GM12878 (cell line): Measurements from ENCODE around the gene HMX2. TPM values are rescaled to one million over a fixed set of nuclear protein-coding genes. Genes with fewer than 3 reads are reported as not detected.

Source experiments
- ATAC-seq: fragments of 200-7000 bp; cut with Tn5 transposase; 3 replicates; pipeline ENCODE4 v1.9.1; 2020; ENCODE audit warnings: mild to moderate bottlenecking, moderate library complexity
- BruUV-seq: library from RNA; stranded (reverse); fragments of 400-500 nt; replicated peaks from 2 replicates; lab custom pipeline; 2021; lab: Mats Ljungman, UMichigan
- CTCF ChIA-PET: fragments of 300-600 bp; sonication (Branson Sonifier 250); formaldehyde crosslinking; extraction: SDS; loops from one replicate; lab custom pipeline; 2021; ENCODE audit warnings: inconsistent platforms; lab: Yijun Ruan, JAX
- POLR2A ChIA-PET: fragments of 350-600 bp; formaldehyde crosslinking; extraction: SDS; loops from one replicate; lab custom pipeline; 2021; ENCODE audit warnings: inconsistent platforms; lab: Charles Lee
- RAD21 ChIA-PET: fragments of 300-600 bp; sonication (Branson Sonifier 250); formaldehyde crosslinking; loops from one replicate; lab custom pipeline; 2023; ENCODE audit warnings: antibody characterized with exemption; ENCODE audit not compliant: unreplicated experiment; lab: Charles Lee
- SMC1A ChIA-PET: fragments of 300-600 bp; sonication (Branson Sonifier 250); formaldehyde crosslinking; loops from one replicate; lab custom pipeline; 2023; ENCODE audit not compliant: unreplicated experiment, uncharacterized antibody; lab: Charles Lee
- DNase-seq: peaks from one replicate; pipeline ENCODE4 v3.0.0-alpha.2; 2011; ENCODE audit warnings: low read depth, low spot score
- FAIRE-seq: peaks from 3 replicates; lab custom pipeline; 2011; peaks lifted over from hg19 to GRCh38; lab: Jason Lieb, UNC
- H2AFZ ChIP-seq: 2 replicates; pipeline ENCODE4 v1.6.0; 2011; ENCODE audit warnings: low read depth, low read length, control low read depth; ENCODE audit not compliant: control insufficient read depth
- H3K27ac ChIP-seq: 2 replicates; pipeline ENCODE4 v1.5.1; 2011; ENCODE audit warnings: control low read depth; ENCODE audit not compliant: control insufficient read depth, insufficient read depth
- H3K27me3 ChIP-seq, 2 experiments: replicated peaks in 1 of 2; 2 replicates each; pipeline versions ENCODE4 v1.6.0 to v1.6.1; 2011; ENCODE audit warnings: low read length in 1 of 2; ENCODE audit not compliant: control insufficient read depth in 2 of 2, insufficient read depth in 2 of 2
- H3K36me3 ChIP-seq, 2 experiments: 2 replicates each; pipeline ENCODE4 v1.5.1; 2011; ENCODE audit warnings: low read length in 1 of 2; ENCODE audit not compliant: control insufficient read depth in 2 of 2, insufficient read depth in 2 of 2
- H3K4me1 ChIP-seq: 2 replicates; pipeline ENCODE4 v1.6.1; 2011; ENCODE audit warnings: mild to moderate bottlenecking, low read length, moderate library complexity, mixed read lengths; ENCODE audit not compliant: control insufficient read depth, insufficient read depth
- H3K4me2 ChIP-seq: 2 replicates; pipeline ENCODE4 v1.6.0; 2011; ENCODE audit warnings: control low read depth; ENCODE audit not compliant: control insufficient read depth, insufficient read depth
- H3K4me3 ChIP-seq: fragments of 200-600 bp; sonication (generic); 2 replicates; pipeline ENCODE4 v1.5.1; 2016
- H3K79me2 ChIP-seq: 2 replicates; pipeline ENCODE4 v1.6.0; 2011; ENCODE audit warnings: low read length; ENCODE audit not compliant: control insufficient read depth, insufficient read depth
- H3K9ac ChIP-seq: 2 replicates; pipeline ENCODE4 v1.8.0; 2011; ENCODE audit warnings: low read length, control low read depth, mixed read lengths; ENCODE audit not compliant: control insufficient read depth, insufficient read depth
- H3K9me3 ChIP-seq: replicated peaks from 3 replicates; pipeline ENCODE4 v1.5.1; 2011; ENCODE audit warnings: mild to moderate bottlenecking, low read length; ENCODE audit not compliant: control insufficient read depth, insufficient read depth
- H4K20me1 ChIP-seq: 2 replicates; pipeline ENCODE4 v1.6.0; 2011; ENCODE audit not compliant: control insufficient read depth, insufficient read depth
- ATF2 ChIP-seq: IDR thresholded peaks from 2 replicates; pipeline ENCODE4 v1.6.1; 2012; ENCODE audit warnings: low read length, inconsistent platforms
- ATF3 ChIP-seq: IDR thresholded peaks from 2 replicates; pipeline ENCODE4 v1.6.1; 2011; ENCODE audit warnings: low read depth, mild to moderate bottlenecking, low read length, moderate library complexity, borderline replicate concordance; ENCODE audit errors: extremely low read depth
- BRCA1 ChIP-seq: IDR thresholded peaks from 2 replicates; pipeline ENCODE4 v1.6.1; 2011; ENCODE audit warnings: low read depth, low read length, improper control_type of control experiment
- CEBPB ChIP-seq, 2 experiments: fragments of 150-350 bp in 1 of 2; IDR thresholded peaks; 2 replicates each; pipeline ENCODE4 v1.6.1; 2012 to 2014; ENCODE audit warnings: low read depth in 2 of 2, low read length in 2 of 2, borderline replicate concordance in 1 of 2, inconsistent platforms in 1 of 2
- CHD1 ChIP-seq: IDR thresholded peaks from 2 replicates; pipeline ENCODE4 v1.6.1; 2012; ENCODE audit warnings: low read depth, low read length, improper control_type of control experiment
- CHD2 ChIP-seq: IDR thresholded peaks from 2 replicates; pipeline ENCODE4 v1.6.1; 2011; ENCODE audit warnings: low read depth, low read length, improper control_type of control experiment, borderline replicate concordance
- CREM ChIP-seq: IDR thresholded peaks from 2 replicates; pipeline ENCODE4 v1.6.1; 2014; ENCODE audit warnings: antibody characterized with exemption, low read depth
- FOS ChIP-seq: IDR thresholded peaks from 3 replicates; pipeline ENCODE4 v1.6.1; 2011; ENCODE audit warnings: borderline replicate concordance; ENCODE audit not compliant: insufficient read length; ENCODE audit errors: extremely low read depth
- GATAD2B ChIP-seq: fragments of 450-650 bp; conservative IDR thresholded peaks from 2 replicates; pipeline ENCODE4 v1.6.1; 2017; ENCODE audit warnings: low read depth, mild to moderate bottlenecking, moderate library complexity
- MAX ChIP-seq: IDR thresholded peaks from 2 replicates; pipeline ENCODE4 v1.6.1; 2012; ENCODE audit warnings: low read depth, low read length, improper control_type of control experiment
- MTA3 ChIP-seq: IDR thresholded peaks from 2 replicates; pipeline ENCODE4 v1.6.1; 2012; ENCODE audit warnings: low read length, inconsistent platforms, borderline replicate concordance
- RB1 ChIP-seq: fragments of 450-650 bp; formaldehyde crosslinking; IDR thresholded peaks from 2 replicates; pipeline ENCODE4 v1.6.1; 2017; ENCODE audit warnings: mild to moderate bottlenecking, borderline replicate concordance
- SMAD1 ChIP-seq: fragments of 450-650 bp; IDR thresholded peaks from 2 replicates; pipeline ENCODE4 v1.6.1; 2018; ENCODE audit warnings: mild to moderate bottlenecking, low read depth; ENCODE audit not compliant: partially characterized antibody
- ZNF274 ChIP-seq: IDR thresholded peaks from one replicate; pipeline ENCODE4 v1.8.0; 2011; ENCODE audit not compliant: insufficient read length, insufficient read depth
- WGBS: methylation state at CpG from one replicate; pipeline ENCODE4 v1.1.6; 2016; ENCODE audit warnings: low lambda C conversion rate; ENCODE audit not compliant: insufficient replicate concordance, insufficient coverage; ENCODE audit errors: missing lambda C conversion rate; 5-methylcytosine and 5-hydroxymethylcytosine counted together
- in situ Hi-C: fragments of 300-500 bp; cut with MboI; formaldehyde crosslinking; loops from 9 replicates; pipeline ENCODE4 v1.14.3; 2018; ENCODE audit warnings: mixed read lengths
- intact Hi-C: fragments of 100-400 bp; cut with micrococcal nuclease; formaldehyde crosslinking; loops from one replicate; pipeline ENCODE4 v1.14.2; 2022; ENCODE audit not compliant: unreplicated experiment
- polyA plus RNA-seq, 11 experiments: library from polyadenylated mRNA; depleted of rRNA in 4 of 11; unstranded in 6 of 11; stranded (reverse) in 5 of 11; fragments of >200 nt; fragmentation: Nextera tagmentation in 4 of 11; fragmentation: Illumina TruSeq in 1 of 11; extraction: Ambion mirVana in 4 of 11; extraction: Trizol in 1 of 11; gene quantifications; 1 replicate in 1 of 11; 2 replicates in 10 of 11; pipeline versions ENCODE4 v1.2.1 to v1.2.3, GENCODE V29; 2011 to 2016; ENCODE audit warnings: inconsistent platforms in 2 of 11, missing spikeins in 2 of 11, low read depth in 1 of 11
- total RNA-seq, 4 experiments: library from RNA; depleted of rRNA in 3 of 4; stranded (reverse); fragments of >200 nt in 3 of 4; fragmentation: Illumina TruSeq in 1 of 4; extraction: Trizol in 1 of 4; gene quantifications; 2 replicates each; pipeline versions ENCODE4 v1.2.1 to v1.2.3, GENCODE V29; 2013 to 2021
- TF ChIP-seq, protein P1 (sequence below): fragments of 450-650 bp; IDR thresholded peaks from 2 replicates; pipeline ENCODE4 v1.6.1; 2016; ENCODE audit warnings: mild to moderate bottlenecking
- TF ChIP-seq, protein P2 (sequence below): IDR thresholded peaks from 2 replicates; pipeline ENCODE4 v1.6.1; 2011; ENCODE audit warnings: mild to moderate bottlenecking, low read depth, low read length, moderate library complexity; ENCODE audit not compliant: insufficient replicate concordance

Gene HMX2
- total and polyA plus RNA-seq, 10 of the 15 experiments (the other 5 are each of a cell fraction or from before 2014, with no cell fraction given), result 1.4 to 31.3 (median 16.8) TPM; not detected in 1

DNA sequence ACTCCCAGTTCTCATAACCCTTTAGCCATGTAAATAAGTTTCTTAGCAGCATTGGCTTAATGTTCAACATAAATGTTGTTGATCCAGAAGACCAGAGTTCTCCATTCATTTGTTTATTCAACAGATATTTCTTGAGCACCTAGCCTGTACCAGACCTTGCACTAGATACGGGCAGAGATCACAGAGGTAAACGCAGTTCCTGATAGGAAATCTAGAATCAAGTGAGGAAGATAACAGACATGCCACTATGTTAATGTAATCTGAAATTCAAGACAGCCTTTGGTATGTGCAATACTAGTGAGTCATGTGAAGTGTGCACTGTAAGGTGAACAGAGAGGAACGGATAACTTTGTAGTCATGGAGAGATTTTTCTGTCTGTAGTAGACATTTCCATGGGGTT lies 9.3 kb downstream of the HMX2 start:
- SMC1A ChIA-PET, result interaction anchor here (0.7 to 1.9 kb wide), 4 partner anchors 8 to 397 kb away, joined by 4 to 9 read pairs (median 6); no protein-coding TSS in a partner anchor
- POLR2A ChIA-PET, result interaction anchor here (0.7 to 1.1 kb wide), 2 partner anchors 241 to 785 kb away, joined by 3 read pairs; no protein-coding TSS in a partner anchor
- RAD21 ChIA-PET, result no interaction called here
- Histone ChIP-seq H3K27me3 (no peaks in the 10 kb centered on the region), H3K4me1 (peaks cover 9% of the 10 kb centered on the region; the same call in 1 of the 2 replicates), H3K27ac (no peak overlapping the region), H3K4me2 (peak overlapping the region; percentile 30), H2AFZ (no peak overlapping the region), H3K9me3 (no peaks in the 10 kb centered on the region), H4K20me1 (no peaks in the 10 kb centered on the region; the same call in none of the 2 replicates), H3K9ac (no peak overlapping the region), H3K79me2 (peaks cover 79% of the 10 kb centered on the region), H3K36me3 (peaks cover 1 to 29% of the 10 kb centered on the region in 2 experiments), H3K4me3 (peak overlapping the region; percentile 93)
- TSS peak; percentile 29 for BruUV-seq
- in situ Hi-C loops (no loop called here), intact Hi-C loops (no loop called here)
- FAIRE-seq (no peak), ATAC-seq (no peak), DNase-seq (no peak)
- CTCF ChIA-PET, result interaction anchor here (1.5 kb wide), 1 partner anchor 224 kb away, joined by 6 read pairs; no protein-coding TSS in a partner anchor
- WGBS, result 84% methylated on average over 3 of the region's 3 CpGs
- no peak for TF ChIP-seq ATF2
- TF ChIP-seq, protein P1, sequence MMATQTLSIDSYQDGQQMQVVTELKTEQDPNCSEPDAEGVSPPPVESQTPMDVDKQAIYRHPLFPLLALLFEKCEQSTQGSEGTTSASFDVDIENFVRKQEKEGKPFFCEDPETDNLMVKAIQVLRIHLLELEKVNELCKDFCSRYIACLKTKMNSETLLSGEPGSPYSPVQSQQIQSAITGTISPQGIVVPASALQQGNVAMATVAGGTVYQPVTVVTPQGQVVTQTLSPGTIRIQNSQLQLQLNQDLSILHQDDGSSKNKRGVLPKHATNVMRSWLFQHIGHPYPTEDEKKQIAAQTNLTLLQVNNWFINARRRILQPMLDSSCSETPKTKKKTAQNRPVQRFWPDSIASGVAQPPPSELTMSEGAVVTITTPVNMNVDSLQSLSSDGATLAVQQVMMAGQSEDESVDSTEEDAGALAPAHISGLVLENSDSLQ, result no peak
- no peak for TF ChIP-seq CHD2
- TF ChIP-seq, protein P2, sequence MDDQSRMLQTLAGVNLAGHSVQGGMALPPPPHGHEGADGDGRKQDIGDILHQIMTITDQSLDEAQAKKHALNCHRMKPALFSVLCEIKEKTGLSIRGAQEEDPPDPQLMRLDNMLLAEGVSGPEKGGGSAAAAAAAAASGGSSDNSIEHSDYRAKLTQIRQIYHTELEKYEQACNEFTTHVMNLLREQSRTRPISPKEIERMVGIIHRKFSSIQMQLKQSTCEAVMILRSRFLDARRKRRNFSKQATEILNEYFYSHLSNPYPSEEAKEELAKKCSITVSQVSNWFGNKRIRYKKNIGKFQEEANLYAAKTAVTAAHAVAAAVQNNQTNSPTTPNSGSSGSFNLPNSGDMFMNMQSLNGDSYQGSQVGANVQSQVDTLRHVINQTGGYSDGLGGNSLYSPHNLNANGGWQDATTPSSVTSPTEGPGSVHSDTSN, result no peak
- TF ChIP-seq ZNF274, result no peak
- TF ChIP-seq CHD1, result no peak
- no peak for TF ChIP-seq GATAD2B
- no peak for TF ChIP-seq CREM
- no peak for TF ChIP-seq MAX
- TF ChIP-seq SMAD1, result no peak
- no peak for TF ChIP-seq MTA3
- TF ChIP-seq RB1, result no peak
- no peak for TF ChIP-seq CEBPB (IDR thresholded peaks at IDR 0.05; ENCODE audit: borderline replicate concordance in 1 of 2, low read depth in 2 of 2, low read length in 2 of 2)
- TF ChIP-seq BRCA1, result no peak
- no peak for TF ChIP-seq ATF3
- TF ChIP-seq FOS, result no peak
